ENCODE measurements around the gene RNF222. TPM values are rescaled to one million over a fixed set of nuclear protein-coding genes. Genes with fewer than 3 reads are reported as not detected.

The RNF222 gene
- total and polyA plus RNA-seq, 2 of the 8 experiments (the other 6 are each of a cell fraction or from before 2014, with no cell fraction given), result not detected

GRCh38 chr17:8421571-8421970 lies 23.9 kb upstream of the RNF222 start:
- Histone ChIP-seq H3K27me3 (replicated peaks in 1 of 4; ENCODE audit: control insufficient read depth in 3 of 4, extremely low read depth in 1 of 4, insufficient read depth in 3 of 4, low read length in 3 of 4) (no peaks in the 10 kb centered on the region), H2BK120ac (replicated peaks; ENCODE audit: low read depth, low read length) (no peak overlapping the region), H3K23ac (ENCODE audit: insufficient read length) (no peak overlapping the region), H2BK20ac (ENCODE audit: low read length) (no peak overlapping the region), H3K23me2 (ENCODE audit: low read depth, low read length) (no peaks in the 10 kb centered on the region), H2BK12ac (ENCODE audit: low read depth, low read length) (no peak overlapping the region), H2AFZ (ENCODE audit: low read length) (no peak overlapping the region), H3K9me3 (ENCODE audit: insufficient read depth in 2 of 2, low read depth in 1 of 2, low read length in 1 of 2) (no peaks in the 10 kb centered on the region), H3K79me1 (ENCODE audit: low read depth, low read length) (no peaks in the 10 kb centered on the region), H3K18ac (ENCODE audit: extremely low read depth, low read length) (no peak overlapping the region), H2BK15ac (ENCODE audit: low read length) (no peak overlapping the region), H3K9ac (replicated peaks in 1 of 4; ENCODE audit: extremely low read depth in 1 of 4, low read depth in 3 of 4, low read length in 3 of 4) (no peak overlapping the region), H4K91ac (replicated peaks; ENCODE audit: insufficient read length, low read length) (no peak overlapping the region), H3K56ac (replicated peaks; ENCODE audit: insufficient read length, low read depth, low read length) (no peak overlapping the region), H4K5ac (ENCODE audit: insufficient read length, low read depth, low read length) (no peak overlapping the region), H3K36me3 (ENCODE audit: control insufficient read depth in 2 of 4, insufficient read depth in 4 of 4, low read length in 3 of 4) (no peaks in the 10 kb centered on the region), H3K4me3 (ENCODE audit: extremely low read depth in 1 of 4, insufficient read depth in 2 of 4, low read depth in 3 of 4, low read length in 4 of 4) (no peak overlapping the region), H4K20me1 (replicated peaks in 1 of 2; ENCODE audit: control insufficient read depth in 1 of 2, insufficient read depth in 2 of 2, low read length in 2 of 2) (no peaks in the 10 kb centered on the region), H3K4me2 (ENCODE audit: insufficient read depth in 1 of 2, low read depth in 2 of 2, low read length in 2 of 2) (no peak overlapping the region), H4K8ac (ENCODE audit: extremely low read depth, insufficient read depth, low read length) (no peak overlapping the region), H3K4me1 (replicated peaks in 1 of 4; ENCODE audit: control insufficient read depth in 3 of 4, insufficient read depth in 4 of 4, low read length in 3 of 4) (no peaks in the 10 kb centered on the region), H2AK5ac (ENCODE audit: low read depth, low read length) (no peak overlapping the region), H3K79me2 (ENCODE audit: control insufficient read depth in 1 of 2, insufficient read depth in 2 of 2, low read length in 2 of 2) (no peaks in the 10 kb centered on the region), H3K27ac (ENCODE audit: low read depth, low read length) (no peak overlapping the region), H3K14ac (ENCODE audit: insufficient read length) (no peak overlapping the region), H3K4ac (replicated peaks; ENCODE audit: insufficient read length, low read depth, low read length) (no peak overlapping the region), H2BK5ac (ENCODE audit: low read depth, low read length) (no peak overlapping the region)
- 83% methylated on average over 3 of the region's 3 CpGs; no CpG with 5 or more reads in 1 of the 2 experiments for WGBS, 2 experiments (ENCODE audit: extremely low coverage in 1 of 2, insufficient coverage in 1 of 2, insufficient read length in 1 of 2, insufficient replicate concordance in 2 of 2, low coverage in 1 of 2, low lambda C conversion rate in 2 of 2, missing lambda C conversion rate in 1 of 2)
- ChIA-PET POLR2A (ENCODE audit: partially characterized antibody) (interaction anchor here (1.3 to 1.5 kb wide), 2 partner anchors 8 to 38 kb away, joined by 3 read pairs; no protein-coding TSS in a partner anchor), CTCF (ENCODE audit: partially characterized antibody) (interaction anchor here (0.9 to 4.5 kb wide), 4 partner anchors 10 to 27 kb away, joined by 4 to 21 read pairs (median 6); no protein-coding TSS in a partner anchor)
- FAIRE-seq (no peak), DNase-seq (ENCODE audit: low read depth in 1 of 2, low spot score in 2 of 2) (no peak)
- TF ChIP-seq TEAD4 (IDR thresholded peaks at IDR 0.05; ENCODE audit: low read depth, low read length) (no peak), SIRT6 (IDR thresholded peaks at IDR 0.05; ENCODE audit: low read length) (no peak), HDAC6 (IDR thresholded peaks at IDR 0.05; ENCODE audit: low read depth, low read length) (no peak), RAD21 (IDR thresholded peaks at IDR 0.05 in 1 of 2, conservative IDR thresholded peaks at IDR 0.05 in 1 of 2; ENCODE audit: low read depth in 2 of 2, low read length in 2 of 2) (0 out of 4 replicates have a peak, but pooled peaks of 1 of the 2 experiments have one; percentile 4), SP2 (IDR thresholded peaks at IDR 0.05; ENCODE audit: low read length) (no peak), SP4 (IDR thresholded peaks at IDR 0.05; ENCODE audit: low read length) (no peak), CTCF (IDR thresholded peaks at IDR 0.05; ENCODE audit: control extremely low read depth in 1 of 3, insufficient read depth in 1 of 3, low read depth in 1 of 3, low read length in 3 of 3) (peak in 1 of 3 experiments; percentile 8; a peak in 1 of 4 replicates), TBP (IDR thresholded peaks at IDR 0.05; ENCODE audit: low read depth, low read length) (no peak), BACH1 (IDR thresholded peaks at IDR 0.05; ENCODE audit: low read length) (no peak), SIX5 (IDR thresholded peaks at IDR 0.05; ENCODE audit: low read depth, low read length) (no peak), CHD2 (IDR thresholded peaks at IDR 0.05; ENCODE audit: low read length) (no peak), YY1 (IDR thresholded peaks at IDR 0.05; ENCODE audit: low read depth, low read length) (no peak), NRF1 (IDR thresholded peaks at IDR 0.05; ENCODE audit: low read depth, low read length) (no peak)

Data from H1 (cell line).